Right atrium auricular region (tissue), 2 donors: ENCODE data around the gene ARIH1. TPM values are rescaled to one million over a fixed set of nuclear protein-coding genes. Genes with fewer than 3 reads are reported as not detected.

Experiments used
- DNase-seq: peaks from one replicate; pipeline ENCODE4 v3.0.0-alpha.2; 2019; ENCODE audit warnings: low spot score
- H3K27ac ChIP-seq, 2 donors: fragments of 200-600 bp; sonication (generic); 1 replicate in 1 of 2; 2 replicates in 1 of 2; pipeline ENCODE4 v1.5.1; 2016 to 2019
- H3K27me3 ChIP-seq, 2 donors: fragments of 200-600 bp; sonication (generic); one replicate each; pipeline versions ENCODE4 v1.5.1 to v1.6.0; 2017 to 2019
- H3K36me3 ChIP-seq: fragments of 200-600 bp; sonication (generic); one replicate; pipeline ENCODE4 v1.5.1; 2016
- H3K4me1 ChIP-seq, 2 donors: fragments of 200-600 bp; sonication (generic); one replicate each; pipeline versions ENCODE4 v1.5.1 to v1.6.0; 2017 to 2019
- H3K4me3 ChIP-seq, 2 donors: fragments of 200-600 bp; sonication (generic); 1 replicate in 1 of 2; 2 replicates in 1 of 2; pipeline ENCODE4 v1.5.1; 2017 to 2019; ENCODE audit warnings: mild to moderate bottlenecking in 1 of 2, moderate library complexity in 1 of 2
- H3K9me3 ChIP-seq, 2 donors: fragments of 200-600 bp; sonication (generic); one replicate each; pipeline ENCODE4 v1.5.1; 2019
- CTCF ChIP-seq, 2 donors: fragments of 200-600 bp; sonication (generic); IDR thresholded peaks; one replicate each; pipeline ENCODE4 v1.5.1; 2019; ENCODE audit warnings: antibody characterized with exemption in 2 of 2
- total RNA-seq, 2 donors: library from RNA; depleted of rRNA; stranded (reverse); fragments of >200 nt; gene quantifications; one replicate each; pipeline ENCODE4 v1.1.0, GENCODE V29; 2016

Gene ARIH1
- total RNA-seq, 2 donors from 2014 or later: 40.7 to 41.5 TPM

- Histone ChIP-seq H3K9me3 (no peaks in the 10 kb centered on the region), H3K36me3 (peaks cover 44% of the 10 kb centered on the region), H3K4me3 (no peak overlapping the region), H3K4me1 (no peaks in the 10 kb centered on the region), H3K27me3 (no peaks in the 10 kb centered on the region), H3K27ac (no peak overlapping the region)
- no peak for DNase-seq
- no peak for TF ChIP-seq CTCF (IDR thresholded peaks at IDR 0.05)
Observed at GRCh38 chr15:72562878-72563277, 88.7 kb downstream of the ARIH1 start.

- TF ChIP-seq CTCF (IDR thresholded peaks at IDR 0.05): no peak
- Histone ChIP-seq H3K27ac (no peak overlapping the region), H3K4me3 (no peak overlapping the region), H3K36me3 (peaks cover 49% of the 10 kb centered on the region), H3K27me3 (no peaks in the 10 kb centered on the region), H3K9me3 (no peaks in the 10 kb centered on the region), H3K4me1 (no peaks in the 10 kb centered on the region)
- DNase-seq: no peak
Observed at GRCh38 chr15:72564091-72564490, 90.0 kb downstream of the ARIH1 start.

- Histone ChIP-seq H3K27me3 (no peaks in the 10 kb centered on the region), H3K9me3 (no peaks in the 10 kb centered on the region), H3K4me1 (no peaks in the 10 kb centered on the region), H3K36me3 (peaks cover 48% of the 10 kb centered on the region), H3K27ac (no peak overlapping the region), H3K4me3 (no peak overlapping the region)
- DNase-seq: no peak
- TF ChIP-seq CTCF (IDR thresholded peaks at IDR 0.05): no peak
Observed at GRCh38 chr15:72566973-72567372, 92.8 kb downstream of the ARIH1 start.

- no peak for DNase-seq
- Histone ChIP-seq H3K27me3 (no peaks in the 10 kb centered on the region), H3K4me1 (no peaks in the 10 kb centered on the region), H3K9me3 (no peaks in the 10 kb centered on the region), H3K27ac (no peak overlapping the region), H3K36me3 (peaks cover 47% of the 10 kb centered on the region), H3K4me3 (no peak overlapping the region)
- TF ChIP-seq CTCF (IDR thresholded peaks at IDR 0.05): no peak
Observed at GRCh38 chr15:72570059-72570458, 95.9 kb downstream of the ARIH1 start.

GRCh38 chr15:72579814-72580213, 105.7 kb downstream of the ARIH1 start:
- H3K4me1 ChIP-seq: peaks cover 0 to 8% of the 10 kb centered on the region in 2 donors
- no peak overlapping the region for H3K27ac ChIP-seq
- H3K27me3 ChIP-seq: no peaks in the 10 kb centered on the region
- DNase-seq: no peak
- H3K9me3 ChIP-seq: peaks cover 4 to 7% of the 10 kb centered on the region in 2 donors
- no peak overlapping the region for H3K4me3 ChIP-seq
- peaks cover 81% of the 10 kb centered on the region for H3K36me3 ChIP-seq
- no peak for TF ChIP-seq CTCF (IDR thresholded peaks at IDR 0.05)

- H3K36me3 ChIP-seq: peaks cover 62% of the 10 kb centered on the region
- H3K4me1 ChIP-seq: peaks cover 0 to 8% of the 10 kb centered on the region in 2 donors
- H3K27me3 ChIP-seq: no peaks in the 10 kb centered on the region
- no peak for DNase-seq
- peaks cover 1 to 4% of the 10 kb centered on the region in 2 donors for H3K9me3 ChIP-seq
- peak overlapping the region in 1 of 2 donors; percentile 31 for H3K27ac ChIP-seq
- H3K4me3 ChIP-seq: no peak overlapping the region
- TF ChIP-seq CTCF (IDR thresholded peaks at IDR 0.05): no peak
Observed at GRCh38 chr15:72584006-72584405, 109.9 kb downstream of the ARIH1 start.
